Measurements from ENCODE around the gene GMDS.

DNA sequence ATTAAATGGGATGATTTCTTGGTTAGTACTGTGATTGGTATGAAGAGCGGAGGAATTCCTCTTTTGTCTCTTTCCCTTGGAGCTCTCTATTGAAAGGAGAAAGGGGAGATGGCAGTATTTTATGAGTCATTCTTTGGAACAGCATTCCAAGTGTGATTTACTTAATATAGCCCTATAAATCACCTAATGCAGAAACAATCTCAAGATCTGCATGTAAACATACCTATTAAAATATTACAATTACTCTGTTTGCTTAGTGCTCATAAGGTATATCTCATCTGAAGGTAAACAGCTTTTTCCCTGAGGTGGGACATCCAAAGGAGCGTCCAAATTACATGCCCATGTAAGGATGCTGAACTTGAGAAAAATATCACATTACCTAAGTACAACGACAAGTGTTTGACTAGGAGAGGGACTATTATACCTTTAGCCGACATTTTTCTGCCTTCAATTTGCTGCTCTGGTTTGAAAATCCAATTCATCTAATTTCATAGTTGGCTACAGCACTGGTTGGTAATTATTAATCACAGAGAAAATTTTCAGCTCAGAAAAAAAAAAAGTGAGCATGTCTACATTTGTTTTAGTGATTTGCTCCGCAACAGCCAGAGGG lies 406.7 kb downstream of the GMDS start:
- TF ChIP-seq CTCF (IDR thresholded peaks at IDR 0.05) (no peak), POLR2A (IDR thresholded peaks at IDR 0.05) (no peak)

All from vagina (tissue), 2 donors.